ENCODE results near the gene GIMAP8.
"Not testable (repeated sequence)": the region's sequence is repeated elsewhere in the genome, so short reads cannot be mapped to it uniquely, and the experiment has no call there.

Gene GIMAP8

GRCh38 chr7:150468241-150468640, 17.8 kb downstream of the GIMAP8 start:
- DNase-seq = no peak

- no peak for DNase-seq
Measured at GRCh38 chr7:150471886-150472285, 21.5 kb downstream of the GIMAP8 start.

GRCh38 chr7:150473902-150474301, 23.5 kb downstream of the GIMAP8 start:
- DNase-seq = no peak

- no peak for DNase-seq
Measured at GRCh38 chr7:150476285-150476684, 25.9 kb downstream of the GIMAP8 start.

- DNase-seq = peak; percentile 46
Measured at GRCh38 chr7:150476819-150477631, 26.6 kb downstream of the GIMAP8 start.

GRCh38 chr7:150479023-150479716, 28.7 kb downstream of the GIMAP8 start:
- DNase-seq = no peak

- no peak for DNase-seq
Measured at GRCh38 chr7:150481186-150481920, 30.9 kb downstream of the GIMAP8 start.

- DNase-seq = no peak
Measured at GRCh38 chr7:150481922-150482321, 31.5 kb downstream of the GIMAP8 start.

- not testable (repeated sequence) for DNase-seq
Measured at GRCh38 chr7:150483514-150483913, 33.1 kb downstream of the GIMAP8 start.

GRCh38 chr7:150484071-150484470, 33.6 kb downstream of the GIMAP8 start:
- DNase-seq = not testable (repeated sequence)

- no peak for DNase-seq
Measured at GRCh38 chr7:150487625-150488024, 37.2 kb downstream of the GIMAP8 start.

- DNase-seq = no peak
Measured at GRCh38 chr7:150489782-150490181, 39.4 kb downstream of the GIMAP8 start.

- not testable (repeated sequence) for DNase-seq
Measured at GRCh38 chr7:150493442-150493841, 43.0 kb downstream of the GIMAP8 start.

- DNase-seq = no peak
Measured at GRCh38 chr7:150502519-150502918, 52.1 kb downstream of the GIMAP8 start.

GRCh38 chr7:150503155-150503554, 52.7 kb downstream of the GIMAP8 start:
- no peak for DNase-seq

GRCh38 chr7:150503581-150503980, 53.2 kb downstream of the GIMAP8 start:
- no peak for DNase-seq

GRCh38 chr7:150507947-150508602, 57.6 kb downstream of the GIMAP8 start:
- DNase-seq = no peak

GRCh38 chr7:150511048-150511447, 60.6 kb downstream of the GIMAP8 start:
- no peak for DNase-seq

- DNase-seq = no peak
Measured at GRCh38 chr7:150513758-150514157, 63.3 kb downstream of the GIMAP8 start.

- DNase-seq = peak; percentile 53
Measured at GRCh38 chr7:150514748-150515222, 64.4 kb downstream of the GIMAP8 start, which contains the start of gene GIMAP7. Gene GIMAP7 (plus strand): TSS chr7:150514872. CDS start chr7:150519975, 5,103 bp downstream.

- DNase-seq = no peak
Measured at GRCh38 chr7:150515248-150516147, 65.1 kb downstream of the GIMAP8 start.

All from stimulated activated CD4-positive, alpha-beta T cell treated with anti-CD3 and anti-CD28 coated beads, Interleukin-4, amount 100 ng/mL, for 1 hour (primary cell).